Mammary microvascular endothelial cell (primary cell): Measurements from ENCODE around the gene SIX2. TPM values are rescaled to one million over a fixed set of nuclear protein-coding genes. Genes with fewer than 3 reads are reported as not detected.

Source experiments
- total RNA-seq: library from RNA; depleted of rRNA; stranded (reverse); fragments of >200 nt; gene quantifications from 2 replicates; pipeline ENCODE4 v1.2.3, GENCODE V29; 2015

SIX2 gene
- total RNA-seq: not detected in 2 replicates

GRCh38 chr2:45009303-45009927 lies at the start of gene SIX2:
TSS of gene SIX2 (minus strand) at chr2:45009452. CDS start at chr2:45009110, 342 bp downstream.

Other genes with a start within 250 kb of the SIX2 start
- not detected in 2 replicates for gene SIX3, start 67.8 kb downstream of the SIX2 start, total RNA-seq